Measurements from ENCODE around the gene ZNF26. TPM values are rescaled to one million over a fixed set of nuclear protein-coding genes. Genes with fewer than 3 reads are reported as not detected.

The ZNF26 gene
- total and polyA plus RNA-seq, 2 of the 8 experiments (the other 6 are each of a cell fraction or from before 2014, with no cell fraction given) = 5.8 to 8.4 TPM

- no peak for TF ChIP-seq CTCF (IDR thresholded peaks at IDR 0.05; ENCODE audit: control extremely low read depth in 1 of 3, insufficient read depth in 1 of 3, low read depth in 1 of 3, low read length in 3 of 3)
- no peak for TF ChIP-seq TEAD4 (IDR thresholded peaks at IDR 0.05; ENCODE audit: low read depth, low read length)
- no peak for TF ChIP-seq SIRT6 (IDR thresholded peaks at IDR 0.05; ENCODE audit: low read length)
These were observed 33.1 kb upstream of the ZNF26 start (continued) for GRCh38 chr12:132953163-132953425.

Measured in H1 (cell line).